Measurements from ENCODE around the gene GALNT3. TPM values are rescaled to one million over a fixed set of nuclear protein-coding genes. Genes with fewer than 3 reads are reported as not detected.

GALNT3 gene
- total RNA-seq, 1 experiment from 2014 or later = 33.1 TPM

DNA sequence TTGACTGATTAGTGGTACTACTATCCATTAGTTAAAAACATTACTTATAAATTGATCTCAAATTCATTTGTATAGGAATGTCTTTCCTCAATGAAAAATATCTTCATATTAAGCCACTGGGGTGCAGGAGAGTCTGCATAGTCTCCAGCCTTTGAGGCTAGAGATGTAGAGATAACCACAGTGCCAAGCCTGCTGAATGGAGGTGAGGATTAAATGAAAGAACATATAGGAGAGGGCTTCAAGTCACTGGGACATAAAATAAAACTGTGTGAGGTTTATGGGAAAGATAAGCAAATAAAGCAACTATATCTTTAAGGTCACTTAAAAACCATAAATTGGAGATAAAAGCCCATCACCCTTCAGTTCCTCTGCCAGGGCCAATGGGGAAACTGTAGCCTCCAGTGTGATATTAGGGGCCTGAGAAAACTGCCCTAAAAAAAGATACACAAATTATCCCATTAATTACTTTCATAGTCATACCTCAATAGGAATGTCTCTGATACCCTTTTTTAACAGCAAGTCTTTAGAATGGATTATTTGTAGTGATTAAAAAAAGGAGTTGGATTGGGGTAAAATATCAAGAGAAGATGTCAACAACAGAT lies 27.6 kb downstream of the GALNT3 start:
- no TSS peak for BruUV-seq (replicated peaks)
- ChIA-PET CTCF (no interaction called here), POLR2A (ENCODE audit: unreplicated experiment) (interaction anchor here (0.8 kb wide), 1 partner anchor 340 kb away, joined by 8 read pairs; no protein-coding TSS in a partner anchor)
- no peaks in the 10 kb centered on the region for H3F3A ChIP-seq (ENCODE audit: insufficient read depth, low read depth)
- no peaks in the 10 kb centered on the region for H3K9me3 ChIP-seq (ENCODE audit: insufficient read depth, low read depth)
- no peak for DNase-seq
- no peaks in the 10 kb centered on the region for H3K36me3 ChIP-seq (ENCODE audit: low read depth)
- intact Hi-C loops (cut with micrococcal nuclease; ENCODE audit: unreplicated experiment) = loop anchor here (10.0 kb wide), 1 partner anchor 202 kb away; no protein-coding TSS in a partner anchor
- no peak overlapping the region for H2AFZ ChIP-seq
- no peak overlapping the region for H3K4me3 ChIP-seq
- H3K27me3 ChIP-seq (ENCODE audit: insufficient read depth, low read depth) = no peaks in the 10 kb centered on the region
- H3K4me2 ChIP-seq = no peak overlapping the region
- no peak overlapping the region for H3K27ac ChIP-seq
- TF ChIP-seq EZH2 (IDR thresholded peaks at IDR 0.05; ENCODE audit: low read depth) = no peak
- TF ChIP-seq, protein P1, sequence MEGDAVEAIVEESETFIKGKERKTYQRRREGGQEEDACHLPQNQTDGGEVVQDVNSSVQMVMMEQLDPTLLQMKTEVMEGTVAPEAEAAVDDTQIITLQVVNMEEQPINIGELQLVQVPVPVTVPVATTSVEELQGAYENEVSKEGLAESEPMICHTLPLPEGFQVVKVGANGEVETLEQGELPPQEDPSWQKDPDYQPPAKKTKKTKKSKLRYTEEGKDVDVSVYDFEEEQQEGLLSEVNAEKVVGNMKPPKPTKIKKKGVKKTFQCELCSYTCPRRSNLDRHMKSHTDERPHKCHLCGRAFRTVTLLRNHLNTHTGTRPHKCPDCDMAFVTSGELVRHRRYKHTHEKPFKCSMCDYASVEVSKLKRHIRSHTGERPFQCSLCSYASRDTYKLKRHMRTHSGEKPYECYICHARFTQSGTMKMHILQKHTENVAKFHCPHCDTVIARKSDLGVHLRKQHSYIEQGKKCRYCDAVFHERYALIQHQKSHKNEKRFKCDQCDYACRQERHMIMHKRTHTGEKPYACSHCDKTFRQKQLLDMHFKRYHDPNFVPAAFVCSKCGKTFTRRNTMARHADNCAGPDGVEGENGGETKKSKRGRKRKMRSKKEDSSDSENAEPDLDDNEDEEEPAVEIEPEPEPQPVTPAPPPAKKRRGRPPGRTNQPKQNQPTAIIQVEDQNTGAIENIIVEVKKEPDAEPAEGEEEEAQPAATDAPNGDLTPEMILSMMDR (conservative IDR thresholded peaks at IDR 0.05) = no peak
- no peaks in the 10 kb centered on the region for H3K4me1 ChIP-seq (replicated peaks; ENCODE audit: insufficient read depth)
- H3K79me2 ChIP-seq (ENCODE audit: low read depth) = no peaks in the 10 kb centered on the region; the same call in 1 of the 2 replicates
- no peaks in the 10 kb centered on the region for H3K9me2 ChIP-seq (ENCODE audit: insufficient read depth)
- H4K20me1 ChIP-seq (ENCODE audit: insufficient read depth) = no peaks in the 10 kb centered on the region

DNA sequence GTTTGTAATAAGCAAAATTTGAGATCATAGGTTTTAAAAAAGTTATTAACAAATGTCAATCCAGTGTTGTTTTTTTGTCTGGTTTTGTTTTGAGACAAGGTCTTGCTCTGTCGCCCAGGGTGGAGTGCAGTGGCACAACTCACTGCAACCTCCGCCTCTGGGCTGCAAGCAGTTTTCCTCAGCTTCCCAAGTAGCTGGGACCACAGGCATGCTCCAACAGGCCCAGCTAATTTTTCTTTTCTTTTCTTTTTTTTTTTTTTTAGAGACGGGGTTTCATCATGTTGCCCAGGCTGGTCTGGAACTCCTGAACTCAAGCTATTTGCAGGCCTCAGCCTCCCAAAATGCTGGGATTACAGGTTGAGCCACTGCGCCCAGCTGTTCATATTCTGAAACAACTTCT lies 31.3 kb downstream of the GALNT3 start:
- Histone ChIP-seq H3K27ac (no peak overlapping the region), H3K27me3 (ENCODE audit: insufficient read depth, low read depth) (no peaks in the 10 kb centered on the region), H3F3A (ENCODE audit: insufficient read depth, low read depth) (no peaks in the 10 kb centered on the region), H3K36me3 (ENCODE audit: low read depth) (no peaks in the 10 kb centered on the region), H4K20me1 (ENCODE audit: insufficient read depth) (no peaks in the 10 kb centered on the region), H3K9me2 (ENCODE audit: insufficient read depth) (no peaks in the 10 kb centered on the region), H3K79me2 (ENCODE audit: low read depth) (no peaks in the 10 kb centered on the region; the same call in 1 of the 2 replicates), H3K4me3 (no peak overlapping the region), H2AFZ (no peak overlapping the region), H3K4me2 (no peak overlapping the region), H3K9me3 (ENCODE audit: insufficient read depth, low read depth) (no peaks in the 10 kb centered on the region), H3K4me1 (replicated peaks; ENCODE audit: insufficient read depth) (no peaks in the 10 kb centered on the region)
- ChIA-PET CTCF (no interaction called here), POLR2A (ENCODE audit: unreplicated experiment) (no interaction called here)
- no peak for DNase-seq
- TF ChIP-seq EZH2 (IDR thresholded peaks at IDR 0.05; ENCODE audit: low read depth) = no peak
- TF ChIP-seq, protein P1 (conservative IDR thresholded peaks at IDR 0.05) = no peak
- intact Hi-C loops (cut with micrococcal nuclease; ENCODE audit: unreplicated experiment) = loop anchor here (10.0 kb wide), 1 partner anchor 198 kb away; no protein-coding TSS in a partner anchor
- no TSS peak for BruUV-seq (replicated peaks)

DNA sequence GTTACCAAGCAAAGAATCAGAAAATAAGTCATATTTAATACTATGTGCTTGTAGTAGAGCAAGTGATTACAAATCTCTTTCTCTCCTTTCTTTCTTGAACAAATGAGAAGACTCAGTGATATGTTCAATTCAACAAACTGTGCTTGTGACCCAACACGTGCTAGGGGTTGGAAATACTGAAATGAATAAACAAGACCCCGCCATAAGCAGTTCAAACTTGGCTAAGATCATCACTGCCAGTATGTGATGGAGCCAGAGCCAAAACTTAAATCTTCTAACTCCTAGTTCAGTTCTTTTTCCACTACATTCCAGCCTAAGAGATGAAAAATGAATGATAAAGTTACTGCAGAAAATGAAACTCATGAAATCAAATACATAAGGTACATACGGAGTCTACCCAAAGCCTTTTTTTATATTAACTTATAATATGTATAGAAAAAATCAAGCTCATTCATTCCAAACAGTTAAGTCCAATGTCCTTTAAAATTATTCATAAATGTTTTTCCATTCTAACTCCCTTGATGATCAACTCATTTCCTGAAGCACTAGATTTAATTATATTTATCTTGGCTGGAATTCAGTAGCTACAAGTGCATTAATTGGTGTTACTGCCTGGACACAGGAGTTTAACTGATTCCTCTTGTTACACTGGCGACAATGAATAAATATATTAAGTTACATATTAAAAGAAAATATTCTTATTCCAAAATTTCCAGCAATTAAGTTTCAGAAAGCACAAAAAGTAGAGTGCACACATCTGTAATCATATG lies 36.0 kb downstream of the GALNT3 start:
- no TSS peak for BruUV-seq (replicated peaks)
- CTCF ChIA-PET = no interaction called here
- Histone ChIP-seq H3K36me3 (ENCODE audit: low read depth) (no peaks in the 10 kb centered on the region), H2AFZ (no peak overlapping the region), H3K9me3 (ENCODE audit: insufficient read depth, low read depth) (no peaks in the 10 kb centered on the region), H3K27ac (no peak overlapping the region), H3K27me3 (ENCODE audit: insufficient read depth, low read depth) (no peaks in the 10 kb centered on the region), H3F3A (ENCODE audit: insufficient read depth, low read depth) (no peaks in the 10 kb centered on the region), H3K79me2 (ENCODE audit: low read depth) (no peaks in the 10 kb centered on the region), H3K4me2 (no peak overlapping the region), H4K20me1 (ENCODE audit: insufficient read depth) (no peaks in the 10 kb centered on the region), H3K4me3 (no peak overlapping the region), H3K9me2 (ENCODE audit: insufficient read depth) (no peaks in the 10 kb centered on the region), H3K4me1 (replicated peaks; ENCODE audit: insufficient read depth) (no peaks in the 10 kb centered on the region)
- TF ChIP-seq, protein P1 (conservative IDR thresholded peaks at IDR 0.05) = no peak
- TF ChIP-seq EZH2 (IDR thresholded peaks at IDR 0.05; ENCODE audit: low read depth) = no peak
- intact Hi-C loops (cut with micrococcal nuclease; ENCODE audit: unreplicated experiment) = no loop called here
- POLR2A ChIA-PET (ENCODE audit: unreplicated experiment) = no interaction called here
- no peak for DNase-seq
